Measurements from ENCODE around the gene FGF18. TPM values are rescaled to one million over a fixed set of nuclear protein-coding genes. Genes with fewer than 3 reads are reported as not detected.

Gene FGF18
- total RNA-seq, 1 experiment from 2014 or later, result 0.94 TPM

DNA sequence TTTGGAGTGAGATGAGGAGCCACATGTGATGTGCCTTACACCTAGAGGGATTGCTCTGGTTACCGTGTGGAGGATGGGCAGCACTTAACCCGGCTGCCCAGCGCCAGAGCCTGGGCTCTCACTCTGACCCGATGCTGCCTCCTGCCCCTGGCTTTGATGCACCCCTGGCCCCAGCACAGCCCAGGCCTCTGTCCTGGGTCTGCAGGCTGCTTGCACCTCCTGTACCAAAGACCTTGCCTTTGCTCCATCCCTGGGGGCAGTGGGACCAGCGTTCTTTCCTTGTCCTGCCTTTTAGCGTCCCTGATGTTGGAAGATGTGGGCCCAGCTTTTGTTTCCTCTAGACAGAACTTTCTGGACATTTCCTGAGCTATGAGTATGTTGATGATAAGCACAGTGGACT lies 40.4 kb downstream of the FGF18 start:
- no CpG with 5 or more reads among the region's 6 CpGs for WGBS (ENCODE audit: extremely low coverage, insufficient read length, low lambda C conversion rate)
- TF ChIP-seq, protein P1, sequence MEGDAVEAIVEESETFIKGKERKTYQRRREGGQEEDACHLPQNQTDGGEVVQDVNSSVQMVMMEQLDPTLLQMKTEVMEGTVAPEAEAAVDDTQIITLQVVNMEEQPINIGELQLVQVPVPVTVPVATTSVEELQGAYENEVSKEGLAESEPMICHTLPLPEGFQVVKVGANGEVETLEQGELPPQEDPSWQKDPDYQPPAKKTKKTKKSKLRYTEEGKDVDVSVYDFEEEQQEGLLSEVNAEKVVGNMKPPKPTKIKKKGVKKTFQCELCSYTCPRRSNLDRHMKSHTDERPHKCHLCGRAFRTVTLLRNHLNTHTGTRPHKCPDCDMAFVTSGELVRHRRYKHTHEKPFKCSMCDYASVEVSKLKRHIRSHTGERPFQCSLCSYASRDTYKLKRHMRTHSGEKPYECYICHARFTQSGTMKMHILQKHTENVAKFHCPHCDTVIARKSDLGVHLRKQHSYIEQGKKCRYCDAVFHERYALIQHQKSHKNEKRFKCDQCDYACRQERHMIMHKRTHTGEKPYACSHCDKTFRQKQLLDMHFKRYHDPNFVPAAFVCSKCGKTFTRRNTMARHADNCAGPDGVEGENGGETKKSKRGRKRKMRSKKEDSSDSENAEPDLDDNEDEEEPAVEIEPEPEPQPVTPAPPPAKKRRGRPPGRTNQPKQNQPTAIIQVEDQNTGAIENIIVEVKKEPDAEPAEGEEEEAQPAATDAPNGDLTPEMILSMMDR (conservative IDR thresholded peaks at IDR 0.05), result no peak
- H3K4ac ChIP-seq (ENCODE audit: low read depth, low read length), result no peak overlapping the region

More for the DNA sequence above, 40.4 kb downstream of the FGF18 start:
- no peak overlapping the region for H3K14ac ChIP-seq (ENCODE audit: insufficient read depth, low read length)
- H3K4me3 Mint-ChIP-seq, result no peak overlapping the region
- no peak overlapping the region for H2BK20ac ChIP-seq (ENCODE audit: low read depth, low read length, poor library complexity, severe bottlenecking)
- H4K91ac ChIP-seq (ENCODE audit: insufficient read length, low read depth, low read length), result no peak overlapping the region
- no peaks in the 10 kb centered on the region for H3K9me3 Mint-ChIP-seq
- H3K27me3 ChIP-seq (ENCODE audit: insufficient read depth, low read length), result no peaks in the 10 kb centered on the region
- H3K27ac Mint-ChIP-seq, result no peak overlapping the region
- no peak overlapping the region for H2AFZ ChIP-seq (ENCODE audit: low read length)
- no peaks in the 10 kb centered on the region for H3K23me2 ChIP-seq (ENCODE audit: insufficient read length, low read depth, low read length, poor library complexity, severe bottlenecking)
- H4K20me1 ChIP-seq (ENCODE audit: control insufficient read depth, insufficient read depth, insufficient read length), result no peaks in the 10 kb centered on the region
- DNase-seq, result no peak
- H3K4me1 ChIP-seq (ENCODE audit: insufficient read depth, low read length), result peaks cover 2% of the 10 kb centered on the region; the same call in 1 of the 2 replicates
- H3K9ac ChIP-seq (ENCODE audit: extremely low read depth, insufficient read length, low read length), result no peak overlapping the region
- no peak overlapping the region for H2BK5ac ChIP-seq (ENCODE audit: insufficient read length, low read length)
- H2BK12ac ChIP-seq (ENCODE audit: insufficient read length, low read depth, low read length), result no peak overlapping the region
- H4K5ac ChIP-seq (ENCODE audit: insufficient read length, low read depth, low read length), result no peak overlapping the region
- H3K4me1 Mint-ChIP-seq, result peaks cover 14 to 28% of the 10 kb centered on the region in 2 experiments
- H3K56ac ChIP-seq (ENCODE audit: insufficient read length, low read depth, low read length), result no peak overlapping the region
- no peak overlapping the region for H3K4me2 ChIP-seq (ENCODE audit: insufficient read depth, insufficient read length, low read length)
- no peak overlapping the region for H3K27ac ChIP-seq (ENCODE audit: insufficient read length, low read depth, low read length)
- H3K79me1 ChIP-seq (ENCODE audit: insufficient read depth, low read depth, low read length, poor library complexity, severe bottlenecking), result no peaks in the 10 kb centered on the region
- H2BK15ac ChIP-seq (ENCODE audit: low read depth, low read length), result no peak overlapping the region
- no peaks in the 10 kb centered on the region for H3K36me3 Mint-ChIP-seq (ENCODE audit: insufficient read depth in 1 of 3, low read depth in 3 of 3)
- no peaks in the 10 kb centered on the region for H3K79me2 ChIP-seq (ENCODE audit: insufficient read depth, low read length)
- no peak overlapping the region for H2AK5ac ChIP-seq (ENCODE audit: insufficient read length, low read length)
- H3K9me3 ChIP-seq (ENCODE audit: control insufficient read depth, low read depth, low read length), result no peaks in the 10 kb centered on the region
- H3T11ph ChIP-seq (ENCODE audit: low read length), result no peak overlapping the region
- H3K27me3 Mint-ChIP-seq (ENCODE audit: low read depth), result peaks cover 5% of the 10 kb centered on the region
- no peak overlapping the region for H3K23ac ChIP-seq (ENCODE audit: insufficient read length, low read depth, low read length)
- no peak overlapping the region for H2BK120ac ChIP-seq (ENCODE audit: low read depth, low read length, poor library complexity, severe bottlenecking)
- H3K18ac ChIP-seq (ENCODE audit: insufficient read length, low read depth, low read length), result no peak overlapping the region
- no peak overlapping the region for H4K8ac ChIP-seq (replicated peaks; ENCODE audit: insufficient read length, low read depth, low read length)
